H1 (cell line): Measurements from ENCODE around the gene ZBTB7B. TPM values are rescaled to one million over a fixed set of nuclear protein-coding genes. Genes with fewer than 3 reads are reported as not detected.

Experiments
- CTCF ChIA-PET: fragments of 300-600 bp; sonication (Branson Sonifier 250); formaldehyde crosslinking; loops from one replicate; lab custom pipeline; 2021; ENCODE audit not compliant: partially characterized antibody; lab: Charles Lee
- POLR2A ChIA-PET: fragments of 300-600 bp; sonication (Branson Sonifier 250); formaldehyde crosslinking; loops from one replicate; lab custom pipeline; 2021; ENCODE audit warnings: inconsistent platforms; ENCODE audit not compliant: partially characterized antibody; lab: Charles Lee
- DNase-seq, 2 experiments: peaks; one replicate each; pipeline versions ENCODE4 v3.0.0 to v3.0.0-alpha.2; 2010 to 2022; ENCODE audit warnings: low spot score in 2 of 2, low read depth in 1 of 2, mixed read lengths in 1 of 2
- FAIRE-seq: peaks from 2 replicates; lab custom pipeline; 2011; peaks lifted over from hg19 to GRCh38; lab: Jason Lieb, UNC
- H2AFZ ChIP-seq: 2 replicates; pipeline ENCODE4 v1.8.1; 2012; ENCODE audit warnings: low read length, inconsistent platforms
- H2AK5ac ChIP-seq: 2 replicates; pipeline ENCODE4 v1.6.1; 2013; ENCODE audit warnings: low read depth, low read length
- H2BK120ac ChIP-seq: replicated peaks from 2 replicates; pipeline ENCODE3; 2013; ENCODE audit warnings: low read depth, low read length, inconsistent platforms
- H2BK12ac ChIP-seq: 2 replicates; pipeline ENCODE4 v1.6.1; 2013; ENCODE audit warnings: low read depth, low read length
- H2BK15ac ChIP-seq: 2 replicates; pipeline ENCODE4 v1.6.1; 2013; ENCODE audit warnings: low read length
- H2BK20ac ChIP-seq: 2 replicates; pipeline ENCODE4 v1.6.1; 2013; ENCODE audit warnings: low read length
- H2BK5ac ChIP-seq: 2 replicates; pipeline ENCODE4 v1.6.1; 2013; ENCODE audit warnings: low read depth, low read length
- H3K14ac ChIP-seq: 2 replicates; pipeline ENCODE4 v1.6.1; 2013; ENCODE audit warnings: inconsistent platforms; ENCODE audit not compliant: insufficient read length
- H3K18ac ChIP-seq: 2 replicates; pipeline ENCODE4 v1.6.1; 2013; ENCODE audit warnings: low read length; ENCODE audit errors: extremely low read depth
- H3K23ac ChIP-seq: 2 replicates; pipeline ENCODE4 v1.6.1; 2013; ENCODE audit warnings: inconsistent platforms; ENCODE audit not compliant: insufficient read length
- H3K23me2 ChIP-seq: 2 replicates; pipeline ENCODE4 v1.6.1; 2013; ENCODE audit warnings: low read depth, low read length
- H3K27ac ChIP-seq: 2 replicates; pipeline ENCODE4 v1.6.1; 2011; ENCODE audit warnings: low read depth, low read length, inconsistent platforms
- H3K27me3 ChIP-seq, 4 experiments: replicated peaks in 1 of 4; 1 replicate in 1 of 4; 2 replicates in 3 of 4; pipeline versions ENCODE4 v1.6.1 to v1.8.1; 2011 to 2013; ENCODE audit warnings: low read length in 3 of 4, mild to moderate bottlenecking in 3 of 4, inconsistent platforms in 2 of 4, mixed read lengths in 2 of 4, moderate library complexity in 1 of 4; ENCODE audit not compliant: control insufficient read depth in 3 of 4, insufficient read depth in 3 of 4; ENCODE audit errors: extremely low read depth in 1 of 4
- H3K36me3 ChIP-seq, 4 experiments: 2 replicates each; pipeline versions ENCODE4 v1.6.1 to v1.8.1; 2011 to 2013; ENCODE audit warnings: mild to moderate bottlenecking in 4 of 4, low read length in 3 of 4, moderate library complexity in 2 of 4, control low read depth in 1 of 4, inconsistent platforms in 1 of 4; ENCODE audit not compliant: insufficient read depth in 4 of 4, control insufficient read depth in 2 of 4
- H3K4ac ChIP-seq: replicated peaks from 2 replicates; pipeline ENCODE3; 2013; ENCODE audit warnings: low read length, low read depth, mixed read lengths, inconsistent platforms; ENCODE audit not compliant: insufficient read length
- H3K4me1 ChIP-seq, 4 experiments: replicated peaks in 1 of 4; 1 replicate in 1 of 4; 2 replicates in 3 of 4; pipeline versions ENCODE4 v1.6.1 to v1.8.1; 2011 to 2013; ENCODE audit warnings: low read length in 3 of 4, inconsistent platforms in 2 of 4, mixed read lengths in 1 of 4; ENCODE audit not compliant: insufficient read depth in 4 of 4, control insufficient read depth in 3 of 4
- H3K4me2 ChIP-seq, 2 experiments: 2 replicates each; pipeline versions ENCODE4 v1.6.1 to v1.8.1; 2011 to 2013; ENCODE audit warnings: low read depth in 2 of 2, low read length in 2 of 2, control low read depth in 1 of 2, inconsistent platforms in 1 of 2, mild to moderate bottlenecking in 1 of 2; ENCODE audit not compliant: insufficient read depth in 1 of 2
- H3K4me3 ChIP-seq, 4 experiments: fragments of 200-600, 300-600 bp in 1 of 4; sonication (generic), shearing (Covaris generic), sonication (Bioruptor Twin) in 1 of 4; 2 replicates each; pipeline versions ENCODE4 v1.5.1 to v1.8.1; 2011 to 2016; ENCODE audit warnings: low read length in 4 of 4, low read depth in 3 of 4, control low read depth in 2 of 4, inconsistent platforms in 2 of 4, mild to moderate bottlenecking in 2 of 4, mixed read lengths in 1 of 4, moderate library complexity in 1 of 4; ENCODE audit not compliant: insufficient read depth in 2 of 4; ENCODE audit errors: extremely low read depth in 1 of 4
- H3K56ac ChIP-seq: replicated peaks from 2 replicates; pipeline ENCODE3; 2013; ENCODE audit warnings: low read depth, mild to moderate bottlenecking, mixed read lengths, low read length, inconsistent platforms; ENCODE audit not compliant: insufficient read length
- H3K79me1 ChIP-seq: 2 replicates; pipeline ENCODE4 v1.6.1; 2013; ENCODE audit warnings: low read depth, low read length, control low read depth
- H3K79me2 ChIP-seq, 2 experiments: 2 replicates each; pipeline versions ENCODE4 v1.6.1 to v1.8.1; 2012 to 2013; ENCODE audit warnings: low read length in 2 of 2, mild to moderate bottlenecking in 2 of 2, inconsistent platforms in 1 of 2; ENCODE audit not compliant: insufficient read depth in 2 of 2, control insufficient read depth in 1 of 2
- H3K9ac ChIP-seq, 4 experiments: replicated peaks in 1 of 4; 1 replicate in 1 of 4; 2 replicates in 3 of 4; pipeline versions ENCODE4 v1.6.1 to v1.8.1; 2011 to 2013; ENCODE audit warnings: low read depth in 3 of 4, low read length in 3 of 4, control low read depth in 2 of 4, mild to moderate bottlenecking in 2 of 4, moderate library complexity in 2 of 4, inconsistent platforms in 1 of 4; ENCODE audit errors: extremely low read depth in 1 of 4
- H3K9me3 ChIP-seq, 2 experiments: 2 replicates each; pipeline versions ENCODE4 v1.6.1 to v1.8.1; 2012 to 2013; ENCODE audit warnings: mild to moderate bottlenecking in 2 of 2, moderate library complexity in 2 of 2, control low read depth in 1 of 2, inconsistent platforms in 1 of 2, low read depth in 1 of 2, low read length in 1 of 2, mixed read lengths in 1 of 2; ENCODE audit not compliant: insufficient read depth in 2 of 2
- H4K20me1 ChIP-seq, 2 experiments: replicated peaks in 1 of 2; 2 replicates each; pipeline versions ENCODE3 to v1.8.1; 2011 to 2013; ENCODE audit warnings: inconsistent platforms in 2 of 2, low read length in 2 of 2, mild to moderate bottlenecking in 1 of 2; ENCODE audit not compliant: insufficient read depth in 2 of 2, control insufficient read depth in 1 of 2
- H4K5ac ChIP-seq: 2 replicates; pipeline ENCODE4 v1.6.1; 2013; ENCODE audit warnings: low read length, low read depth, mixed read lengths, inconsistent platforms; ENCODE audit not compliant: insufficient read length
- H4K8ac ChIP-seq: 2 replicates; pipeline ENCODE4 v1.8.0; 2013; ENCODE audit warnings: mild to moderate bottlenecking, moderate library complexity, low read length, inconsistent platforms; ENCODE audit not compliant: insufficient read depth; ENCODE audit errors: extremely low read depth
- H4K91ac ChIP-seq: replicated peaks from 2 replicates; pipeline ENCODE3; 2013; ENCODE audit warnings: low read length, mixed read lengths, inconsistent platforms; ENCODE audit not compliant: insufficient read length
- CBX5 ChIP-seq: fragments of 300-800, 300-1000 bp; sonication (generic); IDR thresholded peaks from 2 replicates; pipeline ENCODE4 v1.7.1; 2016; ENCODE audit warnings: antibody characterized with exemption, low read length, low read depth
- CHD2 ChIP-seq: IDR thresholded peaks from 2 replicates; pipeline ENCODE4 v1.6.1; 2012; ENCODE audit warnings: low read length, improper control_type of control experiment
- POU5F1 ChIP-seq: IDR thresholded peaks from 2 replicates; pipeline ENCODE4 v1.6.1; 2011; ENCODE audit warnings: low read depth, mild to moderate bottlenecking, low read length, moderate library complexity
- WGBS, 2 experiments: shearing (Covaris generic) in 1 of 2; methylation state at CpG; one replicate each; pipeline versions ENCODE4 v1.1.6 to v1.1.7; 2013 to 2015; ENCODE audit warnings: low lambda C conversion rate in 2 of 2, mixed read lengths in 2 of 2, inconsistent platforms in 1 of 2, low coverage in 1 of 2, missing lambda C conversion rate in 1 of 2; ENCODE audit not compliant: insufficient replicate concordance in 2 of 2, insufficient coverage in 1 of 2, insufficient read length in 1 of 2; ENCODE audit errors: extremely low coverage in 1 of 2, missing lambda C conversion rate in 1 of 2; 5-methylcytosine and 5-hydroxymethylcytosine counted together
- polyA plus RNA-seq, 7 experiments: library from polyadenylated mRNA; depleted of rRNA in 3 of 7; stranded (reverse) in 5 of 7; unstranded in 2 of 7; fragments of >200 nt in 5 of 7; fragments of 200-250 nt in 2 of 7; gene quantifications; 1 replicate in 5 of 7; 2 replicates in 1 of 7; 4 replicates in 1 of 7; pipeline versions ENCODE4 v1.2.1 to v1.2.3, GENCODE V29; 2011 to 2013; ENCODE audit warnings: missing spikeins in 2 of 7, mixed read lengths in 2 of 7
- total RNA-seq: library from RNA; stranded (reverse); fragmentation: NEBNext Ultra II Directional; extraction: Animal tissue kit (Norgen Biotek cat#: 25700); gene quantifications from 2 replicates; pipeline ENCODE4 v1.2.1, GENCODE V29; 2021

ZBTB7B gene
- total and polyA plus RNA-seq, 2 of the 8 experiments (the other 6 are each of a cell fraction or from before 2014, with no cell fraction given): 24.5 to 36.9 TPM

DNA sequence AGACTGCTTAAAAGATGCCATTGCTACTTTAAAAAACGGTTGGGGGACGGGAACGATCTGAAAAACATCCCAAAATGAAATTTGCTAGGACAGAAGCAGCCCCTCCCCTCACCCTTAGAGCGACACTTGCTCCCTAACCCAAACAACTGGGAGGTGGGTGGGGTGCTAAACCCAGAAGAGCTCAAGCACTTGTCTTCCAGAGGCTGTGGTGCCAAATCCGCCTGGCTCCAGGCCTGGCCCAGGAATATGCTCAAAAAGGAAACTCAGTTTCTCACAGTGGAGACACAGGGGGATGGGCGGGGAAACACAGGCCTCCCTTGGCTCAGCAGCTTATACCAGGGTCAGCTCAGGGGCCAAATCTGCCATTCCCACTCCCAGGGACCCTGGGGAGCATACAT lies 46.1 kb upstream of the ZBTB7B start:
- Histone ChIP-seq H3K4me3 (peak overlapping the region; percentile 60 to 77 (median 66); a peak in 7 of 8 replicates), H4K20me1 (peaks cover 1 to 10% of the 10 kb centered on the region in 2 experiments), H3K4ac (no peak overlapping the region), H3K23me2 (peaks cover 5% of the 10 kb centered on the region), H3K4me2 (peak overlapping the region; percentile 92 to 93), H2AFZ (no peak overlapping the region), H3K79me1 (peaks cover 10% of the 10 kb centered on the region), H2BK12ac (no peak overlapping the region; the same call in 1 of the 2 replicates), H3K79me2 (peaks cover 0 to 17% of the 10 kb centered on the region in 2 experiments), H2BK5ac (no peak overlapping the region), H4K5ac (no peak overlapping the region), H3K27ac (peak overlapping the region; percentile 62; the same call in 1 of the 2 replicates), H2AK5ac (no peak overlapping the region), H3K56ac (peak overlapping the region; percentile 14), H3K9me3 (no peaks in the 10 kb centered on the region), H3K18ac (no peak overlapping the region), H4K8ac (no peak overlapping the region), H3K9ac (peak overlapping the region in 2 of 4 experiments; percentile 82 to 87; a peak in 4 of 7 replicates), H3K36me3 (peaks cover 3 to 5% (median 4%) of the 10 kb centered on the region in 4 experiments; a peak in 5 of 8 replicates), H2BK20ac (no peak overlapping the region), H4K91ac (no peak overlapping the region), H3K27me3 (no peaks in the 10 kb centered on the region; a peak in 2 of 7 replicates), H2BK120ac (no peak overlapping the region), H3K4me1 (peaks cover 4 to 28% (median 9%) of the 10 kb centered on the region in 4 experiments), H2BK15ac (no peak overlapping the region), H3K23ac (no peak overlapping the region), H3K14ac (no peak overlapping the region)
- 10% methylated on average over 6 of the region's 6 CpGs; no CpG with 5 or more reads in 1 of the 2 experiments for WGBS, 2 experiments
- TF ChIP-seq CHD2: peak; percentile 8; the same call in 1 of the 2 replicates
- no peak for TF ChIP-seq CBX5
- TF ChIP-seq POU5F1: no peak
- POLR2A ChIA-PET: interaction anchor here (1.0 to 18.6 kb wide), 10 partner anchors 16 to 239 kb away, joined by 3 to 662 read pairs (median 6); partner anchors contain the start of genes ADAM15, CKS1B, FLAD1 and LENEP
- CTCF ChIA-PET: interaction anchor here (0.9 to 9.8 kb wide), 16 partner anchors 10 to 397 kb away, joined by 3 to 132 read pairs (median 6); partner anchors contain the start of genes FLAD1, LENEP, PMVK and SHC1
- FAIRE-seq (no peak), DNase-seq (no peak)
